Measurements from ENCODE around the gene ZNF503. TPM values are rescaled to one million over a fixed set of nuclear protein-coding genes. Genes with fewer than 3 reads are reported as not detected.

The ZNF503 gene
- total and polyA plus RNA-seq, 2 experiments from 2014 or later, result 0.21 TPM; not detected in 1

DNA sequence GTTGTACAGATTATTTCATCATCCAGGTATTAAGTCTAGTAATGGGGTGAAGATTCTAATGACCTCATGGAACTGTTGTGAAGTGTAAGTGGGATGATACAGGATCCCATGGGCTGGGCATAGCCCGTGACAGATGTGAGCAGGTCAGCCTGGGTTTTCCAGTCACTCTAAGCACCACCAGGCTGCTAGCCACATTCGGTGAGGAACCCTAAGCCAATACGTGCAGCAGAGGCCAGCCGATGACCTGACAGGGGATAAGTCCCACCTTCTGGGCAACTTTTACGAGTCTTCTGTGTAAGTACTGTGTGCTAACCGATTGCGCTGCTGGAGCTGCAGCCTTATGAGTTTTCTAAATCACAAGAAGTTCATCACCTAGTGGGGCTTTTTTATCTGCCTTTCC lies 7.3 kb downstream of the ZNF503 start:
- no peak for DNase-seq (ENCODE audit: low spot score)
- TF ChIP-seq, protein P1, sequence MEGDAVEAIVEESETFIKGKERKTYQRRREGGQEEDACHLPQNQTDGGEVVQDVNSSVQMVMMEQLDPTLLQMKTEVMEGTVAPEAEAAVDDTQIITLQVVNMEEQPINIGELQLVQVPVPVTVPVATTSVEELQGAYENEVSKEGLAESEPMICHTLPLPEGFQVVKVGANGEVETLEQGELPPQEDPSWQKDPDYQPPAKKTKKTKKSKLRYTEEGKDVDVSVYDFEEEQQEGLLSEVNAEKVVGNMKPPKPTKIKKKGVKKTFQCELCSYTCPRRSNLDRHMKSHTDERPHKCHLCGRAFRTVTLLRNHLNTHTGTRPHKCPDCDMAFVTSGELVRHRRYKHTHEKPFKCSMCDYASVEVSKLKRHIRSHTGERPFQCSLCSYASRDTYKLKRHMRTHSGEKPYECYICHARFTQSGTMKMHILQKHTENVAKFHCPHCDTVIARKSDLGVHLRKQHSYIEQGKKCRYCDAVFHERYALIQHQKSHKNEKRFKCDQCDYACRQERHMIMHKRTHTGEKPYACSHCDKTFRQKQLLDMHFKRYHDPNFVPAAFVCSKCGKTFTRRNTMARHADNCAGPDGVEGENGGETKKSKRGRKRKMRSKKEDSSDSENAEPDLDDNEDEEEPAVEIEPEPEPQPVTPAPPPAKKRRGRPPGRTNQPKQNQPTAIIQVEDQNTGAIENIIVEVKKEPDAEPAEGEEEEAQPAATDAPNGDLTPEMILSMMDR (conservative IDR thresholded peaks at IDR 0.05; ENCODE audit: low read depth in 2 of 2), result no peak
- TF ChIP-seq ZNF114 (CRISPR knock-in tag; IDR thresholded peaks at IDR 0.05) (no peak), STAT1 (IDR thresholded peaks at IDR 0.05; ENCODE audit: unreplicated experiment) (no peak), POLR2AphosphoS5 (IDR thresholded peaks at IDR 0.05; ENCODE audit: low read depth) (no peak), EZH2 (IDR thresholded peaks at IDR 0.05; ENCODE audit: low read depth, unreplicated experiment) (no peak), ZNF331 (CRISPR knock-in tag; IDR thresholded peaks at IDR 0.05; ENCODE audit: low read depth) (no peak), NANOG (IDR thresholded peaks at IDR 0.05; ENCODE audit: borderline replicate concordance) (no peak), CREB1 (CRISPR knock-in tag; IDR thresholded peaks at IDR 0.05; ENCODE audit: low read depth) (no peak), JUNB (IDR thresholded peaks at IDR 0.05; ENCODE audit: unreplicated experiment) (no peak)
- TF ChIP-seq, protein P2, sequence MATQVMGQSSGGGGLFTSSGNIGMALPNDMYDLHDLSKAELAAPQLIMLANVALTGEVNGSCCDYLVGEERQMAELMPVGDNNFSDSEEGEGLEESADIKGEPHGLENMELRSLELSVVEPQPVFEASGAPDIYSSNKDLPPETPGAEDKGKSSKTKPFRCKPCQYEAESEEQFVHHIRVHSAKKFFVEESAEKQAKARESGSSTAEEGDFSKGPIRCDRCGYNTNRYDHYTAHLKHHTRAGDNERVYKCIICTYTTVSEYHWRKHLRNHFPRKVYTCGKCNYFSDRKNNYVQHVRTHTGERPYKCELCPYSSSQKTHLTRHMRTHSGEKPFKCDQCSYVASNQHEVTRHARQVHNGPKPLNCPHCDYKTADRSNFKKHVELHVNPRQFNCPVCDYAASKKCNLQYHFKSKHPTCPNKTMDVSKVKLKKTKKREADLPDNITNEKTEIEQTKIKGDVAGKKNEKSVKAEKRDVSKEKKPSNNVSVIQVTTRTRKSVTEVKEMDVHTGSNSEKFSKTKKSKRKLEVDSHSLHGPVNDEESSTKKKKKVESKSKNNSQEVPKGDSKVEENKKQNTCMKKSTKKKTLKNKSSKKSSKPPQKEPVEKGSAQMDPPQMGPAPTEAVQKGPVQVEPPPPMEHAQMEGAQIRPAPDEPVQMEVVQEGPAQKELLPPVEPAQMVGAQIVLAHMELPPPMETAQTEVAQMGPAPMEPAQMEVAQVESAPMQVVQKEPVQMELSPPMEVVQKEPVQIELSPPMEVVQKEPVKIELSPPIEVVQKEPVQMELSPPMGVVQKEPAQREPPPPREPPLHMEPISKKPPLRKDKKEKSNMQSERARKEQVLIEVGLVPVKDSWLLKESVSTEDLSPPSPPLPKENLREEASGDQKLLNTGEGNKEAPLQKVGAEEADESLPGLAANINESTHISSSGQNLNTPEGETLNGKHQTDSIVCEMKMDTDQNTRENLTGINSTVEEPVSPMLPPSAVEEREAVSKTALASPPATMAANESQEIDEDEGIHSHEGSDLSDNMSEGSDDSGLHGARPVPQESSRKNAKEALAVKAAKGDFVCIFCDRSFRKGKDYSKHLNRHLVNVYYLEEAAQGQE (IDR thresholded peaks at IDR 0.05; ENCODE audit: unreplicated experiment), result no peak
- TF ChIP-seq, protein P3, sequence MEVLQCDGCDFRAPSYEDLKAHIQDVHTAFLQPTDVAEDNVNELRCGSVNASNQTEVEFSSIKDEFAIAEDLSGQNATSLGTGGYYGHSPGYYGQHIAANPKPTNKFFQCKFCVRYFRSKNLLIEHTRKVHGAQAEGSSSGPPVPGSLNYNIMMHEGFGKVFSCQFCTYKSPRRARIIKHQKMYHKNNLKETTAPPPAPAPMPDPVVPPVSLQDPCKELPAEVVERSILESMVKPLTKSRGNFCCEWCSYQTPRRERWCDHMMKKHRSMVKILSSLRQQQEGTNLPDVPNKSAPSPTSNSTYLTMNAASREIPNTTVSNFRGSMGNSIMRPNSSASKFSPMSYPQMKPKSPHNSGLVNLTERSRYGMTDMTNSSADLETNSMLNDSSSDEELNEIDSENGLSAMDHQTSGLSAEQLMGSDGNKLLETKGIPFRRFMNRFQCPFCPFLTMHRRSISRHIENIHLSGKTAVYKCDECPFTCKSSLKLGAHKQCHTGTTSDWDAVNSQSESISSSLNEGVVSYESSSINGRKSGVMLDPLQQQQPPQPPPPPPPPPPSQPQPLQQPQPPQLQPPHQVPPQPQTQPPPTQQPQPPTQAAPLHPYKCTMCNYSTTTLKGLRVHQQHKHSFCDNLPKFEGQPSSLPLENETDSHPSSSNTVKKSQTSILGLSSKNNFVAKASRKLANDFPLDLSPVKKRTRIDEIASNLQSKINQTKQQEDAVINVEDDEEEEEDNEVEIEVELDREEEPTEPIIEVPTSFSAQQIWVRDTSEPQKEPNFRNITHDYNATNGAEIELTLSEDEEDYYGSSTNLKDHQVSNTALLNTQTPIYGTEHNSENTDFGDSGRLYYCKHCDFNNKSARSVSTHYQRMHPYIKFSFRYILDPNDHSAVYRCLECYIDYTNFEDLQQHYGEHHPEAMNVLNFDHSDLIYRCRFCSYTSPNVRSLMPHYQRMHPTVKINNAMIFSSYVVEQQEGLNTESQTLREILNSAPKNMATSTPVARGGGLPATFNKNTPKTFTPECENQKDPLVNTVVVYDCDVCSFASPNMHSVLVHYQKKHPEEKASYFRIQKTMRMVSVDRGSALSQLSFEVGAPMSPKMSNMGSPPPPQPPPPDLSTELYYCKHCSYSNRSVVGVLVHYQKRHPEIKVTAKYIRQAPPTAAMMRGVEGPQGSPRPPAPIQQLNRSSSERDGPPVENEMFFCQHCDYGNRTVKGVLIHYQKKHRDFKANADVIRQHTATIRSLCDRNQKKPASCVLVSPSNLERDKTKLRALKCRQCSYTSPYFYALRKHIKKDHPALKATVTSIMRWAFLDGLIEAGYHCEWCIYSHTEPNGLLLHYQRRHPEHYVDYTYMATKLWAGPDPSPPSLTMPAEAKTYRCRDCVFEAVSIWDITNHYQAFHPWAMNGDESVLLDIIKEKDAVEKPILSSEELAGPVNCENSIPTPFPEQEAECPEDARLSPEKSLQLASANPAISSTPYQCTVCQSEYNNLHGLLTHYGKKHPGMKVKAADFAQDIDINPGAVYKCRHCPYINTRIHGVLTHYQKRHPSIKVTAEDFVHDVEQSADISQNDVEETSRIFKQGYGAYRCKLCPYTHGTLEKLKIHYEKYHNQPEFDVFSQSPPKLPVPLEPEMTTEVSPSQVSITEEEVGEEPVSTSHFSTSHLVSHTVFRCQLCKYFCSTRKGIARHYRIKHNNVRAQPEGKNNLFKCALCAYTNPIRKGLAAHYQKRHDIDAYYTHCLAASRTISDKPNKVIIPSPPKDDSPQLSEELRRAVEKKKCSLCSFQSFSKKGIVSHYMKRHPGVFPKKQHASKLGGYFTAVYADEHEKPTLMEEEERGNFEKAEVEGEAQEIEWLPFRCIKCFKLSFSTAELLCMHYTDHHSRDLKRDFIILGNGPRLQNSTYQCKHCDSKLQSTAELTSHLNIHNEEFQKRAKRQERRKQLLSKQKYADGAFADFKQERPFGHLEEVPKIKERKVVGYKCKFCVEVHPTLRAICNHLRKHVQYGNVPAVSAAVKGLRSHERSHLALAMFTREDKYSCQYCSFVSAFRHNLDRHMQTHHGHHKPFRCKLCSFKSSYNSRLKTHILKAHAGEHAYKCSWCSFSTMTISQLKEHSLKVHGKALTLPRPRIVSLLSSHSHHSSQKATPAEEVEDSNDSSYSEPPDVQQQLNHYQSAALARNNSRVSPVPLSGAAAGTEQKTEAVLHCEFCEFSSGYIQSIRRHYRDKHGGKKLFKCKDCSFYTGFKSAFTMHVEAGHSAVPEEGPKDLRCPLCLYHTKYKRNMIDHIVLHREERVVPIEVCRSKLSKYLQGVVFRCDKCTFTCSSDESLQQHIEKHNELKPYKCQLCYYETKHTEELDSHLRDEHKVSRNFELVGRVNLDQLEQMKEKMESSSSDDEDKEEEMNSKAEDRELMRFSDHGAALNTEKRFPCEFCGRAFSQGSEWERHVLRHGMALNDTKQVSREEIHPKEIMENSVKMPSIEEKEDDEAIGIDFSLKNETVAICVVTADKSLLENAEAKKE (CRISPR knock-in tag; IDR thresholded peaks at IDR 0.05), result no peak
- peaks cover 71% of the 10 kb centered on the region for H3K27me3 Mint-ChIP-seq (ENCODE audit: insufficient read depth, low read depth, poor library complexity)
- Histone ChIP-seq H3K36me3 (ENCODE audit: insufficient read depth) (no peaks in the 10 kb centered on the region), H3K9me2 (ENCODE audit: insufficient read depth) (no peaks in the 10 kb centered on the region), H4K20me1 (replicated peaks; ENCODE audit: insufficient read depth) (peaks cover 8% of the 10 kb centered on the region), H3K4me3 (no peak overlapping the region), H3K4me1 (ENCODE audit: insufficient read depth) (peaks cover 12% of the 10 kb centered on the region), H3K27me3 (ENCODE audit: insufficient read depth) (peaks cover 84% of the 10 kb centered on the region), H3K4me2 (no peak overlapping the region), H2AFZ (no peak overlapping the region), H3F3A (replicated peaks; ENCODE audit: low read depth) (no peaks in the 10 kb centered on the region), H3K27ac (ENCODE audit: low read depth) (no peak overlapping the region), H3K79me2 (replicated peaks; ENCODE audit: insufficient read depth) (no peaks in the 10 kb centered on the region)
- H3K36me3 Mint-ChIP-seq (ENCODE audit: low read depth), result peaks cover 2% of the 10 kb centered on the region; the same call in 1 of the 3 replicates
- no peak overlapping the region for H3K27ac Mint-ChIP-seq
- H3K9me3 Mint-ChIP-seq, result peaks cover 3% of the 10 kb centered on the region; the same call in 2 of the 3 replicates
- H3K4me3 Mint-ChIP-seq, result peak overlapping the region; percentile 67; the same call in 1 of the 3 replicates
- ATAC-seq, result no peak
- H3K4me1 Mint-ChIP-seq, result peaks cover 12% of the 10 kb centered on the region
